Brain microvascular endothelial cell (primary cell): ENCODE measurements around the gene N4BP2L1.

Experiments used
- DNase-seq: peaks from one replicate; pipeline ENCODE4 v3.0.0-alpha.2; 2020
- H3K27ac ChIP-seq: fragments of 250-450 bp; sonication (Bioruptor Pico); 2 replicates; pipeline ENCODE4 v1.5.1; 2020; ENCODE audit warnings: mild to moderate bottlenecking, moderate library complexity
- H3K27me3 ChIP-seq: fragments of 250-450 bp; sonication (Bioruptor Pico); replicated peaks from 2 replicates; pipeline ENCODE4 v1.5.1; 2020; ENCODE audit warnings: mild to moderate bottlenecking
- H3K36me3 ChIP-seq: fragments of 250-450 bp; sonication (Bioruptor Pico); replicated peaks from 2 replicates; pipeline ENCODE4 v1.5.1; 2020; ENCODE audit warnings: mild to moderate bottlenecking
- H3K4me3 ChIP-seq: 2 replicates; pipeline ENCODE4 v1.5.1; 2011; ENCODE audit warnings: low read depth, mild to moderate bottlenecking, control low read depth, low read length, moderate library complexity
- in situ Hi-C: cut with HindIII; loops from 2 replicates; pipeline ENCODE4 v1.10.0; 2017; ENCODE audit warnings: low sequenced_read_pairs, low pct_ligation_motif_present
- TF ChIP-seq, protein P1 (sequence below): IDR thresholded peaks from 2 replicates; pipeline ENCODE4 v1.5.1; 2011; ENCODE audit warnings: low read depth, mild to moderate bottlenecking, moderate library complexity, low read length, control low read depth, inconsistent platforms; ENCODE audit errors: missing control alignments

Gene N4BP2L1

GRCh38 chr13:32414580-32414979 lies 13.3 kb downstream of the N4BP2L1 start:
- Histone ChIP-seq H3K27ac (no peak overlapping the region), H3K27me3 (no peaks in the 10 kb centered on the region), H3K4me3 (no peak overlapping the region), H3K36me3 (no peaks in the 10 kb centered on the region)
- TF ChIP-seq, protein P1, sequence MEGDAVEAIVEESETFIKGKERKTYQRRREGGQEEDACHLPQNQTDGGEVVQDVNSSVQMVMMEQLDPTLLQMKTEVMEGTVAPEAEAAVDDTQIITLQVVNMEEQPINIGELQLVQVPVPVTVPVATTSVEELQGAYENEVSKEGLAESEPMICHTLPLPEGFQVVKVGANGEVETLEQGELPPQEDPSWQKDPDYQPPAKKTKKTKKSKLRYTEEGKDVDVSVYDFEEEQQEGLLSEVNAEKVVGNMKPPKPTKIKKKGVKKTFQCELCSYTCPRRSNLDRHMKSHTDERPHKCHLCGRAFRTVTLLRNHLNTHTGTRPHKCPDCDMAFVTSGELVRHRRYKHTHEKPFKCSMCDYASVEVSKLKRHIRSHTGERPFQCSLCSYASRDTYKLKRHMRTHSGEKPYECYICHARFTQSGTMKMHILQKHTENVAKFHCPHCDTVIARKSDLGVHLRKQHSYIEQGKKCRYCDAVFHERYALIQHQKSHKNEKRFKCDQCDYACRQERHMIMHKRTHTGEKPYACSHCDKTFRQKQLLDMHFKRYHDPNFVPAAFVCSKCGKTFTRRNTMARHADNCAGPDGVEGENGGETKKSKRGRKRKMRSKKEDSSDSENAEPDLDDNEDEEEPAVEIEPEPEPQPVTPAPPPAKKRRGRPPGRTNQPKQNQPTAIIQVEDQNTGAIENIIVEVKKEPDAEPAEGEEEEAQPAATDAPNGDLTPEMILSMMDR, result no peak
- in situ Hi-C loops, result no loop called here
- no peak for DNase-seq

- in situ Hi-C loops, result no loop called here
- H3K4me3 ChIP-seq, result no peak overlapping the region
- H3K36me3 ChIP-seq, result no peaks in the 10 kb centered on the region
- H3K27me3 ChIP-seq, result no peaks in the 10 kb centered on the region
- TF ChIP-seq, protein P1, result no peak
- no peak overlapping the region for H3K27ac ChIP-seq
- DNase-seq, result no peak
Observed at GRCh38 chr13:32413284-32413683, 14.6 kb downstream of the N4BP2L1 start.

DNA sequence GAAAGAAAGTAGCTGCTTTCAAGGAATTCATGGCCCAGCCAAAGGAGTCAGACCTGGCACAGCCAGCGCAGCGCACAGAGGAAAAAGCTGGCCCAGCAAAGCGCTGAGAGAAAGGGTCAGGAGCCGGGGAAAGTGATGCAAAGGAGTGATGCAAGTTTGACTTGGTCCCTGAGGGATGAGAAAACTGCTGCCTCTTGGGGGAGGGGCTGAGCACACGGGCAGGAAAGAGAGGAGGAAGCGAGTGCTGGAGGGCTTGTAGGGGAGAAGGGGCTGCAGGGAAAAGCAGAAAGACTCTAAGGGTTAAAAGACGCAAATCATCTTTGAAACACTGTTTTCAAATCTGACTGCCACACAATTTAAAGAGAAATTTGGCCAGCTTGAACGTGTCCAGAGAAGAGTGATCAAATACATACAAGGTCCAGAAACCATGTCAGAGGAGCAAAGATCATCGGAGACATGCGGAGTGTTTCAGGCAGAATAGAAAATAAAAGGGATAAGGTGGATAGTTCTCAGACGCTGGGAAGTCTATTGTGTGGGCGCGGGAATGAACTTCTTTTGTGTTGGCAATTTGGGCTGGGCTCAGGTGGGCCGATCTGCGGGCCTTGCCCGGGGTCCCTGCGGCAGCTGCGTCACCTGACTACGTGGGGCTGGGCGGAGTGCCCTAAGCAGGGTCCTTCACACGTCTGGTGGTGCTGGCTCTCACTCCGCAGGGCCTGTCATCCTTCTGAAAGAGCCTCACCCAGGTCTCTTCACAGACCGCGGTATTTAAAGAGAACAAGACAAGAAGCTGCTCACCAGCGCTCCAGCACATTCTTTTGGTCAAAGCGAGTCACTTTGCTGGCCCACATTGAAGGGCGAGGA lies 18.1 kb downstream of the N4BP2L1 start:
- in situ Hi-C loops, result no loop called here
- Histone ChIP-seq H3K27me3 (no peaks in the 10 kb centered on the region), H3K4me3 (peak overlapping the region; percentile 47), H3K27ac (no peak overlapping the region), H3K36me3 (no peaks in the 10 kb centered on the region)
- DNase-seq, result peak; percentile 50
- TF ChIP-seq, protein P1, result no peak

DNA sequence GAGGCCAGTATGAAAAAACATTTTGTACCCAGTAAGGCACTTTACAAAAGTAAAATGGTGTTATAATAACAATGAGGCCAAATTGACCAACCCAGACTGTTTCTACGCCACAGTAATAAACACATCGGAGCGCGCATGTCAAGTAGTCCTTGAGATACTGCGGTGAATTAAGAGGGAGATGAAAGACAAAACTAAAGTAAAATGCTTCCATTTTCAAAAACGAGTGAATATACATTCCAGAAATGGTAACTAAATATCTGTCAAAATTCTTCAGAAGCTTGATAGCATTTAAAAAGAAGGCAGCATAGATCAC lies 19.0 kb downstream of the N4BP2L1 start:
- H3K27ac ChIP-seq, result no peak overlapping the region
- no peak for DNase-seq
- in situ Hi-C loops, result no loop called here
- no peaks in the 10 kb centered on the region for H3K36me3 ChIP-seq
- no peak overlapping the region for H3K4me3 ChIP-seq
- H3K27me3 ChIP-seq, result no peaks in the 10 kb centered on the region
- TF ChIP-seq, protein P1, result no peak

DNA sequence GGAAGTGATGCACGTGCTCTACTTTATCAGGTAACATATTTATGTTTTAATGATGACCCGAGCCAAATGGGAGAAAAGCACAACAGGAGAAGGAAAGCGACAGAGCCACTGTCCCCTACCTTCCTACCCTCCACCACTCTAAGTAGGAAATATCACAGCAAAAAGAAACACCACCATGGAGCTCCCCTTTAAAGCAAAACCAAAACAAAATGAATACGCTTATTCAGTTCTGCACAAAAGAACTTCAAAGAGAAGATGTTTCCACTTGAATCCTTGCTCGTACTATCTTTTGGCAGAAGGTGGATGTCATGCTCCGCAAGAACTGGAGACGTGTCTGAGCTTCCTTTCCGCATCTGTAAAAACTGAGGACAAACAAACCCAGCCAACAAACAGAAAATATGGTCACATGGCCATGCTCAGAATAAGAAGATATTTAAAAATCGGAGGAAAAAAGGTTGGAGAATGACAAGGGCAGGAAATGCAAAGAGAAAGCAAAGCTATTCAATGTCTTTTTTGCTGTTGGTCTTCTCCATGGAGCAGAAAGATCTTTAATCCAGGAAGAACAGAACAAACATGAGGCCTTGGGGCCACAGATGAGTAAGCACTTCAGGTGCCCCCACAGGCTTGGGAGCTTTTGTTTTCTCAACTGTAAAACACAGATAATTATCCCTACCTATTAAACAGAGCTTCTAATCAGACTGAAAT lies 19.5 kb downstream of the N4BP2L1 start:
- H3K27ac ChIP-seq, result no peak overlapping the region
- TF ChIP-seq, protein P1, result no peak
- in situ Hi-C loops, result no loop called here
- H3K36me3 ChIP-seq, result no peaks in the 10 kb centered on the region
- no peak overlapping the region for H3K4me3 ChIP-seq
- DNase-seq, result no peak
- H3K27me3 ChIP-seq, result no peaks in the 10 kb centered on the region
